WERI-Rb-1 (cell line): Measurements from ENCODE around the gene CYP2A6.
"Not testable (repeated sequence)": the region's sequence is repeated elsewhere in the genome, so short reads cannot be mapped to it uniquely, and the experiment has no call there.

Experiments used
- DNase-seq: peaks from one replicate; pipeline ENCODE4 v3.0.0-alpha.2; 2020
- H3K27ac ChIP-seq: fragments of 250-450 bp; sonication (Bioruptor Pico); 2 replicates; pipeline ENCODE4 v1.5.1; 2020; ENCODE audit warnings: mild to moderate bottlenecking, moderate library complexity
- H3K27me3 ChIP-seq: fragments of 250-450 bp; sonication (Bioruptor Pico); 2 replicates; pipeline ENCODE4 v1.5.1; 2021; ENCODE audit warnings: mild to moderate bottlenecking, low read depth, moderate library complexity; ENCODE audit not compliant: insufficient read depth, severe bottlenecking
- H3K36me3 ChIP-seq: fragments of 250-450 bp; sonication (Bioruptor Pico); 2 replicates; pipeline ENCODE4 v1.5.1; 2020; ENCODE audit warnings: mild to moderate bottlenecking, moderate library complexity
- H3K4me3 ChIP-seq: 2 replicates; pipeline ENCODE4 v1.5.1; 2011; ENCODE audit warnings: low read depth, mild to moderate bottlenecking, control low read depth, low read length
- H3K9me3 ChIP-seq: fragments of 250-450 bp; sonication (Bioruptor Pico); 2 replicates; pipeline ENCODE4 v1.5.1; 2021; ENCODE audit warnings: mild to moderate bottlenecking, moderate library complexity; ENCODE audit not compliant: severe bottlenecking
- TF ChIP-seq, protein P1 (sequence below): IDR thresholded peaks from 2 replicates; pipeline ENCODE4 v1.5.1; 2011; ENCODE audit warnings: low read depth, mild to moderate bottlenecking, control low read depth, inconsistent platforms, low read length

The CYP2A6 gene

DNA sequence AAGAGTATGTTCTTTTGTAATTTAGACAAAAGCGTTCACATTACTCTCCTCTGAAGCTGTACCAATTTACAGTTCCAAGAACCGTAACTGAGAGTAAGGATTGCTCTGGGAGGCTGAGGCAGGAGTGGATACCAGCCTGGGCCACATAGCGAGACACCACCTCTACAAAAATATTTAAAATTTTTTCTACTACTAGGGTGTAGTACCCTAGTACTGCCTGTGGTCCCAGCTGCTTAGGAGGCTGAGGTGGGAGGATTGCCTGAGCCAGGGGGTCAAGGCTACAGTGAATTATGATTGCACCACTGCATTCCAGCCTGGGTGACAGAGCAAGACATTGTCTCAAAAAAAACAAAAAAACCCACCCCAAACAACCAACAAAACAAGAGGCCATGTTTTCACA, 12.1 kb upstream of the CYP2A6 start:
- no peak overlapping the region for H3K4me3 ChIP-seq
- no peak for DNase-seq
- no peak overlapping the region for H3K27ac ChIP-seq
- TF ChIP-seq, protein P1, sequence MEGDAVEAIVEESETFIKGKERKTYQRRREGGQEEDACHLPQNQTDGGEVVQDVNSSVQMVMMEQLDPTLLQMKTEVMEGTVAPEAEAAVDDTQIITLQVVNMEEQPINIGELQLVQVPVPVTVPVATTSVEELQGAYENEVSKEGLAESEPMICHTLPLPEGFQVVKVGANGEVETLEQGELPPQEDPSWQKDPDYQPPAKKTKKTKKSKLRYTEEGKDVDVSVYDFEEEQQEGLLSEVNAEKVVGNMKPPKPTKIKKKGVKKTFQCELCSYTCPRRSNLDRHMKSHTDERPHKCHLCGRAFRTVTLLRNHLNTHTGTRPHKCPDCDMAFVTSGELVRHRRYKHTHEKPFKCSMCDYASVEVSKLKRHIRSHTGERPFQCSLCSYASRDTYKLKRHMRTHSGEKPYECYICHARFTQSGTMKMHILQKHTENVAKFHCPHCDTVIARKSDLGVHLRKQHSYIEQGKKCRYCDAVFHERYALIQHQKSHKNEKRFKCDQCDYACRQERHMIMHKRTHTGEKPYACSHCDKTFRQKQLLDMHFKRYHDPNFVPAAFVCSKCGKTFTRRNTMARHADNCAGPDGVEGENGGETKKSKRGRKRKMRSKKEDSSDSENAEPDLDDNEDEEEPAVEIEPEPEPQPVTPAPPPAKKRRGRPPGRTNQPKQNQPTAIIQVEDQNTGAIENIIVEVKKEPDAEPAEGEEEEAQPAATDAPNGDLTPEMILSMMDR = no peak
- no peaks in the 10 kb centered on the region for H3K36me3 ChIP-seq
- no peaks in the 10 kb centered on the region for H3K27me3 ChIP-seq
- H3K9me3 ChIP-seq = no peaks in the 10 kb centered on the region

DNA sequence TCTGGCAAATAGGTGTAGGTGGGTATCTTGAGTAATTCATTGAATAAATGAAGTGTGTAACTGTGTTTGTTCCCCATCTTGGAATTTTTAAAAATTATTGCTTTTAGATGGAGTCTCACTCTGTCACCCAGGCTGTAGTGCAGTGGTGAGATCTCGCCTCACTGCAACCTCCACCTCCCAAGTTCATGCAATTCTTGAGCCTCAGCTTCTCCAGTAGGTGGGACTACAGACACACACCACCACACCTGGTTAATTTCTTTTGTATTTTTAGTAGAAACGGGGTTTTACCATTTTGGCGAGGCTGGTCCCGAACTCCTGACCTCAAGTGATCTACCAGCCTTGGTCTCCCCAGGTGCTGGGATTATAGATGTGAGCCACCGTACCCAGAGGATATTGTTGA, 7.9 kb upstream of the CYP2A6 start:
- Histone ChIP-seq H3K4me3 (no peak overlapping the region), H3K9me3 (no peaks in the 10 kb centered on the region), H3K36me3 (no peaks in the 10 kb centered on the region), H3K27ac (no peak overlapping the region), H3K27me3 (no peaks in the 10 kb centered on the region)
- no peak for DNase-seq
- TF ChIP-seq, protein P1 = no peak

DNA sequence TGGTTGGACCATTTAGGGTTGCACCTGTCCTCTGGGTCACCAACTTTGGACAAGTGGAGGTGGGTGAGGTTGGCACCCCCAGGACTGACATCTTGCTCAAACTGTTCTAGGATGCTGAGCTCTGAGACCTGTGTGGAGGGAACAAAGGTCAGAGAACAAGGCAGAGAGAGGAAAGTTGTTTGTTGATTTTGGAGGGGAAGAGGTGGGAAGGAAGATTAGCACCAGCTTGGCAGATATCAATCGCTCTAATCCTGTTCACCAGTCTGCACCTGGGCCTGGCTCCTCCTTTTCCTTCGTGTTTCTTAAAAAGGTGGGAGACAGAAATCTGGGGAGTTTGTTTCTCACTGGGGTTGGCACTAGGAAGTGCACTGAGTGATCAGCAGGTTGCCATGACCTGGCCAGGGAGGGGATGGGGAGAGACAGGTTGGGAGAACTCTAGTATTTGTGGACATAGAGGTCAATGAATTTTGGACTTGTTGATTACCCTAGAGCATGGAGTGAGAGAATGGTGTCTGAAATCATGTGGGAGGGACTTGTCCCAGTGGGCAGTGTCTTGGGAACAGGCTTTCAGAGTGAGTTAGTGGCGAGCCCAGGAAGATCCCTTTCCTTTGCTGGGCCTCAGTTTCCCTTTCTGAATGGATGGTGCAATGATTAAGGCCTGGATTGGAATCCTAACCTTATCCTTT, 2.4 kb upstream of the CYP2A6 start:
- DNase-seq, H3K4me3 ChIP-seq, H3K36me3 ChIP-seq, H3K27ac ChIP-seq, H3K9me3 ChIP-seq, H3K27me3 ChIP-seq: not testable (repeated sequence)

DNA sequence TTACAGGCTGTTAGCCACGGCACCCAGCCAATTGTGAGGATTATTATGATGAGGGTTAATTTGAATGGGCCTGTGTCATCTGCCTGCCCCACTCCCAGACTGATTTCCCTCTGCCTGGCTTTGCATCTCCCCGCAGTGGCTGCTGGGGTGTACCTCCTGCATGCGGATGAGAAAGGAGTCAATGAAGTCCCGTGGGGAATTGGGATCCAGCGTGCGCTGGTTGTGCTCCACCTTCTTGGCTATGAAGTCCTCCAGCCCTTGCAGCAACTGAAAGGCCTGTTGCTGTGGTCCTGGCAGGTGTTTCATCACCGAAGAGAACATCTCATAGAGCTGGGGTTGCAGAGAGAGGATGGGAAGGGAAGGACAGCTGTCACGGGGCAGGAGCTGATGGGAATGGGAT, 3.5 kb downstream of the CYP2A6 start:
- H3K9me3 ChIP-seq, H3K36me3 ChIP-seq, H3K4me3 ChIP-seq, H3K27me3 ChIP-seq, DNase-seq, H3K27ac ChIP-seq: not testable (repeated sequence)

DNA sequence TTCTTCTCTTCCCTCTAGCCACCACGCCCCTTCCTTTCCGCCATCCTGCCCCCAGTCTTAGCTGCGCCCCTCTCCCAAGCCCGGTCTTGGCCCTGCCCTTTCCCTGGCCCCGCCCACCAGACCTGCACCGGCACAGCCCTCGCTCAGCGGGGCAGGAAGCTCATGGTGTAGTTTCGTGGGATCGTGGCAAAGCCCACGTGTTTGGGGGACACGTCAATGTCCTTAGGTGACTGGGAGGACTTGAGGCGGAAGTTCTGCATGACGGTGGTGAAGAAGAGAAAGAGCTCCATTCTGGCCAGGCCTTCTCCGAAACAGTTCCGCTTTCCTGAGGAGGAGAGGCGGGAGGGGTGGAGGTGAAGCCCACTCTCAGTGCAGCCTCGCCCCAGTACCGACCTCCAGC, 6.6 kb downstream of the CYP2A6 start:
- H3K36me3 ChIP-seq, H3K9me3 ChIP-seq, H3K4me3 ChIP-seq, H3K27me3 ChIP-seq, DNase-seq, H3K27ac ChIP-seq: not testable (repeated sequence)

DNA sequence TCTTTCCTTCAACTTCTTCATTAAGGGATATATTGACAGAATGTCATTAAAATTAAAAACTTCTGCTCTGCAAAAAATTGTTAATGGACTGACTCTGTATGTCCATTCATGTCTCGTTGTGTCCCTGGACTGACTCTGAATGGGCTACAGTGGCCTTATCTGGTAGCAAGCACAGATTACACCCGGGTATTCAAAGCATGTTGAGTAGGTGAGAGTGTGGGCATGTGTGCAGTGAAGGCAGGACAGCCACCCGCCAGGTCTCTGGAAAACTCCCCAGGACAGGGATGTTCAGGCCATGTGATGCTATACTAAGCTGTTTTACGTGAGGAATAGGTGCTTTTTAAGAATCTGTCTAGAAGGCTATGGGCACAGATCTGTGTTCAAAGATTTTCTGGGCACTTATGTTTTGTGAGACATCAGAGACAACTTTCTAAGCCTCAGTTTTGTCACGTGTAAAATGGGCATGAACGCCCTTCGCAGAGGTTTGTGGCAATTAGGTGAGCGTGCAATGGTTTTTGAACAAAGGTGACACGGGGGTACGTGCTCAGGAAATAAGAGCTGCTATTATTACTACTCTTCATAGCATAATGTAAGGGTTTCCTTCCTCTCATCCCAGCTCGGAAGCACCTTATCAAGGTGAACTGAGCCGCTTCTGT, 7.1 kb downstream of the CYP2A6 start:
- not testable (repeated sequence) for H3K9me3 ChIP-seq, H3K27ac ChIP-seq, H3K36me3 ChIP-seq, DNase-seq, H3K27me3 ChIP-seq, H3K4me3 ChIP-seq

DNA sequence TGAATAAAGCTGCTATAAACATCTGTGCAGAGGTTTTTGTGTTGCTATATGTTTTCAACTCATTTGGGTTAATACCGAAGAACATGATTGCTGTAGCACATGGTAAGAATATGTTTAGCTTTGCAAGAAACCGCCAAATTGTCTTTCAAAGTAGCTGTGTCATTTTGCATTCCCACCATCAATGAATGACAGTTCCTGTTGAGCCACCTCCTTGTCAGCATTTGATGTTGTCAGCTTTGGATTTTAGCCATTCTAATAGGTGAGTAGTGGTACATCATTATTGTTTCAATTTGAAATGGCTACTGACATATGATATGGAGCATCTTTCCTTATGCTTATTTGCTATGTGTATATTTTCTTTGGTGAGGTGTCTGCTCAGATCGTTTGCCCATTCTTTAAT, 8.2 kb downstream of the CYP2A6 start:
- not testable (repeated sequence) for H3K36me3 ChIP-seq, H3K4me3 ChIP-seq, DNase-seq, H3K9me3 ChIP-seq, H3K27me3 ChIP-seq, H3K27ac ChIP-seq

DNA sequence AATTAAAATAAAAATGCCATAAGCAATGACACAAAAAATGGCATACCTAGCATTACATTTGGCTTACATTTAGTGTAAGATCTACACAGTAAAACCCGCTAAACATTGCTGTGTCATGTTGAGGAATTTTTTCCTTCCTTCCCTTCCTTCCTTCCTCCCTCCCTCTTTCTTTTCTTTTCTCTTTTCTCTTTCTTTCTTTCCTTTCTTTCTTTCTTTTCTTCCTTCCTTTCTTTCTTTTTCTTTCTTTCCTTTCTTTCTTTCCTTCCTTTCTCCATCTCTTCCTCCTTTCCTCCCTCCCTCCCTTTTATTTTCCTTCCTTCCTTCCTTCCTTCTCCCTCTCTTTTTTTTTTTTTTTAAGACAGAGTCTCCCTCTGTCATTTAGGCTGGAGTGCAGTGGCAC, 11.8 kb downstream of the CYP2A6 start:
- not testable (repeated sequence) for DNase-seq, H3K4me3 ChIP-seq, H3K27ac ChIP-seq, H3K36me3 ChIP-seq, H3K9me3 ChIP-seq, H3K27me3 ChIP-seq

DNA sequence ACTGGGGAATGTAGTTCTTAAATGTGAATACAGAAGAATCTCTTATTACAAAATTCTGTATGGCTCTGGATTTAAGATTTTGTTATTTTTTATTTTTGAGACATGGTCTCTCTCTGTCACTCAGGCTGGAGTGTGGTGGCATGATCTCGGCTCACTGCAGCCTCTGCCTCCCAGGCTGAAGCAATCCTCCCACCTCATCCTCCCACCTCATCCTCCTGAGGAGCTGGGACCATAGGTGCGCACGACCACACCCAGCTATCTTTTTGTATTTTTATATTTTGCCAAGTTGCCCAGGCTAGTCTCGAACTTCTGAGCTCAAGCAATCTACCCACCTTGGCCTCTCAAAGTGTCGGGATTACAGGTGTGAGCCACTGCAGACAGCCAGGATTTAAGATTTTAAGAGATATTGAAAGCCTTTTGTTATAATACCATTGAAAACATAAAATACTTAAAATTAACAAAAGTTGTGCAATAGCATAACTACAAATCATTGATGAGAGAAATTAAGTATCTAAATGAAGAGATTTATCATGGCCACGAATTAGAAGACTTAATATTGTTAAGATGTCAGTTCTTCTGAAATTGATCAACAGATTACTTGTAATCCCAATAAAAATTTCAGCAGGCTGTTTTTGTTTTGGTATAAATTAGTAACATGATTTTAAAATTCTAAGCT, 13.4 kb downstream of the CYP2A6 start:
- Histone ChIP-seq H3K4me3 (no peak overlapping the region), H3K27me3 (no peaks in the 10 kb centered on the region), H3K9me3 (no peaks in the 10 kb centered on the region), H3K27ac (no peak overlapping the region), H3K36me3 (no peaks in the 10 kb centered on the region)
- TF ChIP-seq, protein P1 = no peak
- no peak for DNase-seq

DNA sequence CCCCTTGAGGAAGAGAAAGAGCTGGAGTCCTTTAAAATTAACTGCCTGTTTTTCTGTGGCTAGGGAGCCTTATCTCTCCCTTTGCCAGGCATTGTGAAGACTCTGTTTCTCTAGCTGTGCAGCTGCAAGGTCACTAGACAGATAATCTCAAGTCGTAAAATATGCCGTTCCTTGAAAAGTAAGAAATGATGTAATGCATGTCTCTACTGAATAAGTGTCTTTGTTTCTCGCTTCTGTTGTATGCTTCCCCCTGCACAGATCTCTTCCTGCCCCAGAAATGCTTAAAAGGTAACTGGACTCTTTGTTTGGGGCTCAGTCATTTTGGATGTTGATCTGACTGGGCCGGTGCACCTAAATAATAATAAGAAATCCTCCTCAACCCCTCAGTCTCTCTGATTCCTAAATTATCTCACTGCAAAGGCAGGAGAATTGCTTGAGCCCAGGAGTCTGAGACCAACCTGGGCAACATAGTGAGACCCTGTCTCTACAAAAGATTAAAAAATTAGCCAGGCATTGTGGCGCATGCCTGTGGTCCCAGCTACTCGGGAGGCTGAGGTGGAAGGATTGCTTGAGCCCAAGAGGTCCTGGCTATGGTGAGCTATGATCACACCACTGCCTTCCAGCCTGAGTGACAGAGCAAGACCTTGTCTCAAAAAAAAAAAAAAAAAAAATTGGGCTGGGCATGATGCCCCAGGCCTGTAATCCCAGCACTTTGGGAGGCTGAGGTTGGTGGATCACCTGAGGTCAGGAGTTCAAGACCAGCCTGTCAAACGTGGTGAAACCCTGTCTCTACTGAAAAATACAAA, 16.3 kb downstream of the CYP2A6 start:
- not testable (repeated sequence) for H3K27me3 ChIP-seq, H3K4me3 ChIP-seq, H3K27ac ChIP-seq, H3K9me3 ChIP-seq, DNase-seq, H3K36me3 ChIP-seq

DNA sequence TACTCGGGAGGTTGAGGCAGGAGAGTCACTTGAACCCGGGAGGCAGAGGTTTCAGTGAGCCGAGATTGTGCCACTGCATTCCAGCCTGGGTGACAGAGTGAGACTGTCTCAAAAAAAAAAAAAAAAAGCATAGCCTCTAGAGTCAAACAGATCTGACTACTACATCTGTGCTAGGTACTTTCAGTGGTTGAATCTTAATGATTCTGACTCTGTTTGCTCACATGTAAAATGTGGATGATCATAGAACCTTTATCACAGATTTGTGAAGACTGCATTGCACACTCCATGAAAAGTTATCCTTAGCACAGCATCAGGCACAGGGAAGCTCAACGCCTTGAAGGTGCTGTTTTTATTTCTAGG, 17.8 kb downstream of the CYP2A6 start:
- H3K36me3 ChIP-seq, DNase-seq, H3K9me3 ChIP-seq, H3K27ac ChIP-seq, H3K27me3 ChIP-seq, H3K4me3 ChIP-seq: not testable (repeated sequence)
